ENCODE data around the gene AFG3L2.

- no peak for TF ChIP-seq CTCF (conservative IDR thresholded peaks at IDR 0.05 in 1 of 2, IDR thresholded peaks at IDR 0.05 in 1 of 2; ENCODE audit: extremely low read depth in 1 of 2, insufficient read depth in 1 of 2, low read depth in 1 of 2, low read length in 2 of 2)
- no peak for TF ChIP-seq EZH2 (IDR thresholded peaks at IDR 0.05; ENCODE audit: borderline replicate concordance, low read length)
These were observed 47.8 kb downstream of the AFG3L2 start for GRCh38 chr18:12329125-12329698.

Measured in mammary epithelial cell (primary cell).